Retinal pigment epithelial cell (primary cell): Measurements from ENCODE around the gene SYT5.
"Not testable (repeated sequence)": the region's sequence is repeated elsewhere in the genome, so short reads cannot be mapped to it uniquely, and the experiment has no call there.

Source experiments
- DNase-seq: peaks from one replicate; pipeline ENCODE4 v3.0.0-alpha.2; 2010; ENCODE audit warnings: low read depth
- H3K4me3 ChIP-seq: 2 replicates; pipeline ENCODE4 v1.5.1; 2011; ENCODE audit warnings: mild to moderate bottlenecking, low read length, control low read depth, moderate library complexity
- CTCF ChIP-seq: conservative IDR thresholded peaks from 2 replicates; pipeline ENCODE4 v1.5.1; 2011; ENCODE audit warnings: low read depth, low read length, control low read depth, inconsistent platforms

SYT5 gene

GRCh38 chr19:55174425-55175116 is 5.5 kb downstream of the SYT5 start:
- DNase-seq, result no peak
- H3K4me3 ChIP-seq, result no peak overlapping the region
- no peak for TF ChIP-seq CTCF

- DNase-seq, result no peak
- peak overlapping the region; percentile 55 for H3K4me3 ChIP-seq
Observed at GRCh38 chr19:55173714-55174409, 6.2 kb downstream of the SYT5 start.

GRCh38 chr19:55173186-55173713 is 6.8 kb downstream of the SYT5 start:
- TF ChIP-seq CTCF, result no peak
- DNase-seq, result no peak
- H3K4me3 ChIP-seq, result peak overlapping the region; percentile 55

More at GRCh38 chr19:55173714-55174409, 6.2 kb downstream of the SYT5 start:
- TF ChIP-seq CTCF, result no peak

GRCh38 chr19:55172741-55173140 is 7.3 kb downstream of the SYT5 start:
- DNase-seq, result no peak
- no peak for TF ChIP-seq CTCF
- peak overlapping the region; percentile 14 for H3K4me3 ChIP-seq

GRCh38 chr19:55172318-55172717 is 7.8 kb downstream of the SYT5 start:
- H3K4me3 ChIP-seq, DNase-seq: not testable (repeated sequence)

GRCh38 chr19:55171440-55171839 is 8.6 kb downstream of the SYT5 start:
- H3K4me3 ChIP-seq, result no peak overlapping the region
- no peak for TF ChIP-seq CTCF
- DNase-seq, result no peak

GRCh38 chr19:55169136-55169535 is 11.0 kb downstream of the SYT5 start:
- DNase-seq, result no peak
- H3K4me3 ChIP-seq, result no peak overlapping the region
- no peak for TF ChIP-seq CTCF
